Left cardiac atrium (tissue), 4 donors: ENCODE data around the gene KRTAP10-4. TPM values are rescaled to one million over a fixed set of nuclear protein-coding genes. Genes with fewer than 3 reads are reported as not detected.
"Not testable (repeated sequence)": the region's sequence is repeated elsewhere in the genome, so short reads cannot be mapped to it uniquely, and the experiment has no call there.

Experiments used
- ATAC-seq, 2 donors: fragments of 200-7000 bp; cut with Tn5 transposase; one replicate each; pipeline ENCODE4 v1.9.1; 2020; ENCODE audit warnings: mild to moderate bottlenecking in 2 of 2, moderate library complexity in 2 of 2
- DNase-seq: peaks from one replicate; pipeline ENCODE4 v3.0.0-alpha.2; 2020
- intact Hi-C, 2 donors: fragments of 100-400 bp; cut with DNase I; formaldehyde crosslinking; loops; one replicate each; pipeline versions ENCODE4 v1.14.1 to v1.15.1; 2022 to 2023
- total RNA-seq, 2 donors: library from RNA; stranded (reverse); fragmentation: NEBNext Ultra II Directional; extraction: Animal tissue kit (Norgen Biotek cat#: 25700); gene quantifications; one replicate each; pipeline ENCODE4 v1.2.1, GENCODE V29; 2021
- donor health status: DM: no; HTN: yes; CAD: no.
- donor health status: DM: no; HTN: yes; CAD: no; lungs with severe emphysema.
- donor health status: DM: yes; HTN: yes; CAD: no.
- donor health status: Dilated cardiomyopathy.

The KRTAP10-4 gene
- total RNA-seq, 2 donors from 2014 or later, result not detected

DNA sequence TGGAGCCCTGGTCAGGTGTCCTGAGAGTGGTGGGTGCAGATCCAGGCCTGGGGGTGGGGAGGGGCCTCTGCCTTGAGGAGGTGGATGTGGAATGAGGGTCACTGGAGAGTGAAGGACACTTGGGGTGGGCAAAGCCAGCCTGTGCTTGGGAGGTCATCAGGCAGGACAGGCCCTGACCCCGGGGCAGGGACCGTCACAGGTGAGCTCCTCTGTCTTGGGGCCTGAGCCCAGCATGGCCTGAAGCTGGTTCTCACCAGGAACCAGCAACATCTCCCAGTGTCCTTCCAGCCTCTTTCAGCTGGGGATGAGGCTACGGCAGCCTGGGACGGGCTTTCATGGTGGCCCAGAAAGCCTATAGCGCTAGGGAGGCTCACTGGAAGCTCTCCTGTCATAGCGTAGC, 21.4 kb upstream of the KRTAP10-4 start:
- DNase-seq (no peak), ATAC-seq (no peak)
- intact Hi-C loops, result no loop called here

DNA sequence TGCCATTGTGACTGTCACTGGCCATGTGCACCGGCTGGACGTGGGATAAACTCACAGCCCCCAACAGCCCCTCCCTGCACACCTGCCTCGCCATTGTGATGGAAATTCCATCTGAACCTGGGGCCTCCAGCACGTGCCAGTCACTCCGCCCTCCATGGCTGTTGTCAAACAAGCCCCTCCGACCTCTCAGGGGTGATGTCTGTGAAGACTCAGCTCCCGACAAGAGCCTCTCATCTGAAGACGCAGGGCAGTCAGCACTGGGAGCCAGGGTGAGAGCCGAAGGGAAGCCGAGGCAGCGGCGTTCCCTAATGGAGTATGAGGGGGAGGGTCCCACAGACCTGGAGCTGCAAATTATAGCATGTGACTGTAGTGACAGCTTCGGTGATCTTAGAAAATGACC, 20.8 kb upstream of the KRTAP10-4 start:
- ATAC-seq (no peak), DNase-seq (no peak)
- intact Hi-C loops, result no loop called here

DNA sequence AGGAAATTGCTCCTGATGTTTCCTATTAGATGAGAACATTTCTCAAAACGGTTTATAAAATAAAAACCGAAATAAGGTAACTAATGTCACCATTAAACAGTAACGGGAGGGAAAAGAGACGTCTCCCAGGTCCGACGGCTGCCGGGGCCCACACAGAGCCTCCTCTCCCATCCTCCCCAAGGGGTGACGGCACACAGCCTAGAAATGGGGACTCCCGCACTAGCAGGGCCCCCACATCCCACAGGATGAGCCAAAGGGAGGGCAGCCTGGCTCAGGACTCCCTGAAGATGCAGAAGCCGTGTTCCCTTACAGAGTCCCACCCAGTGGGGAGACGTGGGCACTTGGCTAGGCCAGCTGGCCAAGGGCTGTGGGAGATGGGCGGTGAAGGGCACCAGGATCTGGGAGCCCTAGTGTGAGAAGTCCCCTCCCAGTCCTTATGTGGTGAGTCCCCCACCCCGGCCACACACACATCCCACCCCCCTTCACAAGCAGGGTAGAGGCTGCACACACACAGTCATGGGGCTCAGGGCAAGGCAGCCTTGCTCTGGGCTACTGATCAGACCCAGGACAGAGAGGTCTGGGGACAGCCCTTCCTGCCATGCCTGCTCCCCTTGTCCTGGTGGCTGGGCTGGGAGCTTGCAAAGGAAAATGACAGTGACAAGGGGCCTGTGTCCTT, 18.2 kb upstream of the KRTAP10-4 start:
- no peak for DNase-seq
- no peak for ATAC-seq
- intact Hi-C loops, result no loop called here

DNA sequence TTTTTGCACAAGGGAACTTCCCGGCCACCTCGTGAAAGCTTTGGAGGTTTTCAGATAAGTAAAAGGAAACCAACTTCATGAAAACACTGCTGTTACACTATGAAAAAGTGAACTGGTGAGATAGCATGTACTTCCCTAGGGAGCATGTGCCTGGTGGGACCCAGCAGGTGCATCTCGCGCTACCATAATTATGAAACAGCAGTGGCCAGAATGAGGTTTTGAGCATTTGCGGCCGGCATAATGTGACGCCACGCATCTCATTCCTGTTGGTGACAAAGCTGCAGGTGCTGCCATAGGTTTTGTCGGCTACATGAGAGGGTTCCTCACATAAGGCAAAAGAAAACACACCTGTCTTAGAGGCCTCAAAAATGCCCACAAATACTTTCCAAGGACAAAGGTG, 16.6 kb upstream of the KRTAP10-4 start:
- ATAC-seq (no peak), DNase-seq (no peak)
- intact Hi-C loops, result no loop called here

DNA sequence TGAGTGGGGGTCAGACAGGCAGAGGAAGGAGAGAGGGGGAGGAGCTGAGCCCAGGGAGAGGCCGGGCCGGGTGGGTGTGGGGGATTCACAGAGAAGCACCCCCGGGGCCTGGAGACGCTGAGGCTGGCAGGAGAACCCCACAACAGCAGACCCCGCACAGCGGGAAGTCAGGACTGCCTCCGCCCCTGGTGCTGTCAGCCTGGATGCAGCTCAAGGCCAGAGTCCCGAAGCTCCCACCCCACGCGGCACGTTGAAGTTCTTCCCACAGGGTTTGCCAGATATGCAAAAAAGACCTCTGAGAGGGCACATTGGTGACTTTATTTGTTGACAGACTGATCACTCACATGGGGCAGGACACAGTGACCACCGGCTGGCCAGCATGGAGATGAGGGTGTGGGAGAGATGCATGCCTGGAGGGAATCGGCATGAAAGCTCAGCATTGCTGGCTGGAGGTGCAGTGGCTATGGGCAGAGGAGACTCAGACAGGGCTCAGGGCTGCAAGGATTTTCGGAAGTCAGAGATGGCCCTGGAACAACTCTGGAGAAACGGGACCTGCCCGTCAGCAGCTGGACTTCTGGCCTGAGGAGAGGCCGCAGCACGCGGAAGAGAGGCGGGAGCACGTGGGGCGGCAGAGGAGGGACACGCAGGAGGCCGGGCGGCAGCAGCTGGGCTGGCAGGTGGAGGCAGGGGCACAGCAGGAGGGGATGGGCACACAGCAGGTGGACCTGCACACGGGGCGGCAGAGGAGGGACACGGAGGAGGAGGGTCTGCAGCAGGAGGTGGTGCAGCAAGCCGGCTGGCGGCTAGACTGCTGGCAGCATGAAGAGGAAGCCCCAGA, 15.8 kb upstream of the KRTAP10-4 start:
- no peak for ATAC-seq
- intact Hi-C loops, result no loop called here
- DNase-seq, result no peak

DNA sequence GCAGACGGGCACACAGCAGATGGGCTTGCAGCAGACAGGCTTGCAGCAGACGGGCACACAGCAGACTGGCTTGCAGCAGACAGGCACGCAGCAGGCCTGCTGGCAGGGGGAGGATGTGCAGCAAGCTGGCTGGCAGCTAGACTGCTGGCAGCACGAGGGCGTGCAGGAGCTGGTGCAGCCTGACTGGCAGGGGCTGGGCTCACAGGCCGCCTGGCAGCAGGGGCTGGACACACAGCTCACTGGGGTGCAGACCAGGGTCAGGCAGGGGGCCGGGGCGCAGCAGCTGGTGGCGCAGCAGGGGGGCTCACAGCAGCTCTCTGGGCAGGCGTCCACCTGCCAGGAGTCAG, 15.2 kb upstream of the KRTAP10-4 start:
- DNase-seq, ATAC-seq, intact Hi-C loops: not testable (repeated sequence)

DNA sequence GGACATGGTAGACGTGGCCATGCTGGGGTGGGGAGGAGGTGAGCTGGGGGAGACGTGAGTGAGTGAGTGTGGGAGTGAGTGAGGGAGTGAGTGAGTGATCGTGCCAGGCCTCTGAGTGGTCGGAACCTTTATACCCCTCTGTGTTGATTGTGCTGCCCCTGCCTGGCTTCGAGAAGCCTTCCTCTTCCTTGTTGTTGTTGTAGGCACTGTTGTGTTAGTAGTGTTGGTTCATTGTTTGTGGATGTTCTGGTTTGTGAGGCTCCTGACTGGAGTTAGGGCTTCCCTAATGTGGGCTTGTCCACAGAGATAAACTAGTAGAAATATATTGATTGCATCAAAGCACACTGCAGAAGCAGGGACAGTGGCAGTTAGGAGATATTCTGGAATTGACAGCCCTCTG, 14.8 kb upstream of the KRTAP10-4 start, which contains the start of gene KRTAP10-3:
Gene KRTAP10-3, minus strand, starts transcription at position 101 of the 400 bp plus-strand sequence. Its CDS starts 80 bp downstream, at position 21.
- intact Hi-C loops, result no loop called here
- DNase-seq (no peak), ATAC-seq (no peak)

DNA sequence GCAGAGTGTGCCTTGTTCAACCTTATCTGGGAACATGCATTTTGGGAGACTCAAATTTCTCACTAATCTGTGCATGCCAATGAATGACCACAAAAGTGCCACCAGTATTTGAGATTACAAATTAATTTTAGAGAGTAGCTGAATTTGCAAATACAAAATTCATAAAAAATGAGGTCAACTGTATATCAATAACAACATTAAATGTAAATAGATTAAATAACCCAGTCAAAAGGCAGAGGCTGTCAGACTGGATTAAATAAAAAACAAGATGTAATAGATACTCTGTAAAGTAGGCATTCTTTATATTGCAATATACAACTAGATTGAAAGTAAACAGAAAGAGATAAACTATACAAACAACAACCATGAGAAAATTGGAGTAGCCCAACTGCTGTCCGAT, 9.4 kb upstream of the KRTAP10-4 start:
- intact Hi-C loops, result no loop called here
- no peak for DNase-seq
- no peak for ATAC-seq

DNA sequence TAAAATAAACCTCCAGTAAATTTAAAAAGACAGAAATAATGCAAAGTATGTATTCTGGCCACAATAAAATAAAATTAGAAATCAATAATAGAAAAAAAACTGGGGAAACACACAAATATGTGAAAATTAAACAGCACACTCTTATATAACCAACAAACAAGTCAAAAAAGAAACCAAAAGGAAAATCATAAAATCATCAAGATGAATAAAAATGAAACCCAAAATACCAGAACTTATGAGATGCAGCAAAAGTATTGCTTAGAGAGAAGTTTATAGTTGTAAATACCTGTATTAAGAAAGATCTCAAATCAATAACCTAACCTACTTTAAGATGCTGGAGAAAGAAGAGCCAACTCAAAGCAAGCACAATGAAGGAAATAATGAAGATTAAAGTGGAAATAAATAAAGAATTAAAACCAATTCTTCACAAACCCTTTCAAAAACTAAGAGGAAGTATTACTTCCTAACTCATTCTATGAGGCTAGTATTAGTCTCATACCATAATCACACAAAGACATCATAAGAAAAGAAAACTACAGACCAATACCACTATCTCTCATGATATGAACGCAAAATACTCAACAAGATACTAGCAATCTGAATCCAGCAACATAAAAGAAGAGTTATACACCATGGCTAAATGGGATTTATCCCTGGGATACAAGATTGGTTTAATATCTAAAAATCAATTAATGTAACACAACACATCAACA, 8.5 kb upstream of the KRTAP10-4 start:
- no peak for ATAC-seq
- DNase-seq, result no peak
- intact Hi-C loops, result no loop called here

DNA sequence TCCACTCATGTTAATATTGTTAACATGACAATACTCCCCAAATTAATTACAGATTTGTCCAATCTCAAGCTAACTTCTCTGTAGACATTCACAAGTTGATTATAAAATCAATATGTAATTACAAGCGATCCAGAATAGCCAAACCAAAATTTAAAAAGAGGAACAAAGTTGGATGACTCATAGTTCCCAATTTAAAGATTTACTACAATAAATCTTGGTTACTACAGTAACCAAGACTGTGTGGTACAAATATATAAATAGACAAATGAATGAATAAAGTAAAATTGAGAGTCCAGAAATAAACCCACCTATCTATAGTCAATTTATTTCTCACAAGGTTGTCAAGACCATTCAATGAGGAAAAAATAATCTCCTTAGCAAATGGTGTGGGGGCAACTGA, 7.1 kb upstream of the KRTAP10-4 start:
- no peak for ATAC-seq
- intact Hi-C loops, result no loop called here
- DNase-seq, result no peak

DNA sequence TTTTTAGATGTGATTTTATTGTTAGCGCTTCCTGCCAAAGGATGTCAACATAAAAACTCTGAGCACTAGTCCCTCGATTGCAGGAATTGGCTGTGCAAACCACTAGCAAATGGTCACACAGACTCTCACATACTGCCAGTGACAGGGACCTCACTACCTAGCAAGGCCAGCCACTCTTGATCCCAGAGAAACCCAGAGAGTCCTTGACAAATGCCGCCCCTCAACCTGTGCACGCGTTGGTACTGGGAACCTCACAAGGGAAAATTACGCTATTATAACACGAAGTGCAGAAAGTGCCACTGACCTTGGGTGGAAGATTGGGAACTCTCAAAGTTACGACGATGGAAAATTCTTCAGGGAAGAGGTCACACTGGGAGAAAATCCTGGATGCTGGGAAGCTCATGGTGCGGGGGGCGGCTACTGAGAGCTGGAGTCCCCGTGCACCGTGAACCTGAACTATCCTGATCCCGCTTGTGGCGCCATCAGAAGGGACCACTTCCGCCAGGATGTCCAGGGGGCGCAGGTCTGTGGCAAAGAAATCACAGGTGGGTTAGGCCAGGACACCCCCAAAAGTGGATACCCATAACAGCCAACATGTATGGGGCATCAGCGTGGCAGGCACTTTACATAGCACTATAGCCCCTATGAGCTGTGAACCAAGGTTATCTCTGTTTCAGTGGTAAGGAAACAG, 5.9 kb upstream of the KRTAP10-4 start:
- DNase-seq (no peak), ATAC-seq (no peak)
- intact Hi-C loops, result no loop called here

DNA sequence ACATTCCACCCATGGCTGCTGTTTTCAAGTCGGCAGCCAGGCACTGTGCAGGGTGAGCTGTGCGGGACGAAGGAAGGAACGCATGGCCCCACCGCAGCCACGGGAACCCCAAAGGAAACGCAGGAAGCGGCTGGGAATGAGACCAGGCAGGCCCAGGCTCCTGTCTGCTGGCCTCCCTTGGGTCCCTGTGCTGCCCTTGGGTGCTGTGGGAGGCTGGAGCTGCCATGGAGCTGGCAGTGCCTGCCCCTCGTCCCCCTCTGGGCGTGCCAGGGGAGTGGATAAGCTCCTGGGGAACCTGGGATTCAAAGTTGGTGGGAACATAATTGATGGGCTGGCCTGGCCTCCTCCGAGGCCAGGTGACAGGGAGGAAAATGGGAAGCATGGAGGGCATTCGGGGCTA, 5.3 kb upstream of the KRTAP10-4 start:
- DNase-seq (no peak), ATAC-seq (no peak)
- intact Hi-C loops, result no loop called here

DNA sequence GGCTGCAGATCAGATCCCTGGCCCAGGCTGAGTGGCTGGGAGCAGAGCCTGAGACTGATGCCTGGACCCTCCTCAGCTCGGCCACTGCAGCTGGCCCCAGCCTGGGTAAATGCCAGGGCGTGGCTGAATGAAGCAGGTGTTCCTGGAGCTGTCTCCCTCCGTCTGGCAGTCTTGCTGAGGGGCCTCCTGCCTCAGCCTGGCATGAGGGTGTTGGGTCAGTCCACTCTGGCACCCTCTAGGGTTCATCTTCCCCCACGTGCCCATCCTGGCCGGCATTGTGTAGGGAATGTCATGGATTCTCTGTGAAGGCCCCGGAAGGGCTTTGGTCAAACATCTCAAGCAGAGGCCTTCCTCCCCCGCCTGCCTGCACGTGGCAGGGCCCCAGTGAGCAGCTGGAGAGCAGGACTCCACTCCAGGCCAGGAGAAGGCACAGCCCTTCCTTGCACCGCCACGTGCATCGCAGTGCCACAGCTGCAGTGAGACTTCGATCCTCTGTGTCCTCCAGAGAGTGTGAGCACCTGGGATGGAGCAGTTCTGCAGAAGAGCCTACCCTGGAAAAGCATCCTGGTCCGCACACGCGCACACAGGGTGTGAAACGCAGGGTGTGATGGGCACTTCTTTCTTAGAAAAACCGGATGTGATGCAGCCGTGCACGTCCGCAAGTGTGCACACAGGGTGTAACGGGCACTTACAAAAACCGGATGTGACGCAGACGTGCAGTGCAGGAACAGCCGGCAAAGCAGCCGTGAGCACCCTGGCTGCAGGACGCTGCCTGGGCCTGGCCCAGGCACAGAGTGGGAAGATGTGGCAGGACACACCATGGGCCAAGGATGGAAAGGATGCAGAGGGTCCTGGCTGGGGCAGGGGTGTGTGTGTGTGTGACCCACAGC, 4.6 kb upstream of the KRTAP10-4 start:
- DNase-seq (no peak), ATAC-seq (no peak)
- intact Hi-C loops, result no loop called here

DNA sequence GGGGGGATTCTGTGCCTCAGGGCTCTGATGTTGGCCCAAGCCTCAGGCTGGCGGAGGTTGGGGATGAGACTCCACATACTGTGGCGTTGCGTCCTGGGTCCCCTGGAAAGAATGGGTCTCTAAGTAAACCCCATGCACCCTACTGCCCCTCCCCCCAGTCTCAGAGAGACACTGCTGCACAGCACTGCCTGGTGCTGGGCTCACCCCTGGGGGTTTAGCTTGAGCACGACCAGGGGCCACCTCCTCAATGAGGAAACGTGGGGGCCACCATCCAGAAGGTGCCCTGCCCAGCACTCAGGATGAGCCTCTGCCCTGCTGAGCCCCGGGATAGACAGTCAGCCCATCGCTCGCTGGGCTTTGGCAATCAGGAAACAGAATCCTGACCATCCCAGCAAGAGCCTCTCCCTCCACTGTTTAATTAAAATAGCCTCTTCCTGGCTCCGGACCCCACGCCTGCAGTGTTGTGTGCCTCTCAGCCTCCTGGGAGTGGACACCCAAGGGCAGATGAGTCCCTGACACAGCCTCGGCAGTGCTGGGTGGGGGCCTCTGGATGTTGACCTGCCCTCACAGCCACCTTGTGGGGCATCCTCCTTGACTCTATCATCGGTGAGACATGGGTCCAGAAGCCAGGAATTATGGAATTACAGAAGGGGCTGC, 3.5 kb upstream of the KRTAP10-4 start:
- ATAC-seq, result no peak
- intact Hi-C loops, result no loop called here
- DNase-seq, result no peak

DNA sequence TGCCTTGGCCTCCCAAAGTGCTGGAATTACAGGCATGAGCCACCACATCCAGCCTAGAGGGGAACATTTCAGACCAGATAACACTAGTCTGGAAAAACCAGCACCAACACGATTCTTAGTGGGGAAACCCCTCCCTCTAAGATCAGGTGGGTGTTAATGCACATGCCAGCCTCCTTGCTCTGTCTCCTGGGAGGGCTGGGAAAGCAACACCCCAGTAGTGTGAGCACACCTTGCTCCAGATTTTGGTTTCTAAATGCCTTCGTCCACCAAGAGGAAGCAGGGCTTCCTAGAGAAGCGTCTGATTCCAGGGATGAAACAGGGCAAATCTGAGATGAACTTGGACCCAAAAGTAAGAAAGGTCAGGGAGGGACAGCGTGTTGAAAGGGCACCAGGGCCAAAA, 2.2 kb upstream of the KRTAP10-4 start:
- no peak for DNase-seq
- intact Hi-C loops, result no loop called here
- ATAC-seq, result no peak

DNA sequence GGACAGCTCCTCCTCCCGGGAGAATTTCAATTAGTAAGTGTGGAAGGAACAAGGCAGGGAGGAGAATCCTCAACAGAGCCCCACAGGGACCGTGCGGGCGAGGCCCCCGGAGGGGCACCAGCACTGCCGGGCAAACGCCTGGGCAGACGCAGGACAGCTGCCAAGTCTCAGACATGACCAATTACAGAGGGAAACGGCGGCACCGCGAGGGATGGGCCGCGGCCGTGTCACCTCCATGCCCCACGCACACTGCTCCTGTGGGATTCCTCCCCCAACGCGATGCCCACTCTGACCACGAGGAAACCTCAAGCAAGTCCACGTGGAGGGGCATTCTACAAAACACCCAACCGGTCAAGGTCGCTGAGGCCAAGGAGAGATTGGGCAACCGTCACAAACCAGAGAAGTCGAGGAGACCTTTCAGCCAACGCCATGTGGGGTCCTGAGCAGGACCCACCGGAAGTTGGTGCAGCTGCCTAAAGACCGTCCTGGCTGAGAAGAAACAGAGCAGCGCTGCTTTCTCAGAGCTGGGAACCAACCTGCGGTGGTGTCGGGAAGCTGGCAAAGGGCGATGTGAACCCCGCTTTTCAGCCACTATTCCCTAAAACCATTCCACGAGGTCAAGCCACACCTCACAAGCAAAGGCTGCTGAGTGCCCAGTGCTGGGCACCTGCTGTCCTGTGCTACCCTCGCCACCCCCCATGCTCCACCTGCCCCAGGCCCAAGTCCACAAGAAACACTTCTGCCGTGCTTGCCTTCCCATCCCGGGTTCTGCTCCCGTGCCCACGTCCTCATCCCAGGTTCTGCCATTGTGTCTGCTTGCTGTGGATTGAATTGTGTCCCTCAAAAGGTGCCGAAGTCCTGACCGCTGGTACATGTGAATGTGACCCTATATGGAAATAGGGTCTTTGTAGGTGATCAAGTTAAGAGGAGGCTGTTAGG, 1.4 kb upstream of the KRTAP10-4 start:
- no peak for ATAC-seq
- intact Hi-C loops, result no loop called here
- no peak for DNase-seq

DNA sequence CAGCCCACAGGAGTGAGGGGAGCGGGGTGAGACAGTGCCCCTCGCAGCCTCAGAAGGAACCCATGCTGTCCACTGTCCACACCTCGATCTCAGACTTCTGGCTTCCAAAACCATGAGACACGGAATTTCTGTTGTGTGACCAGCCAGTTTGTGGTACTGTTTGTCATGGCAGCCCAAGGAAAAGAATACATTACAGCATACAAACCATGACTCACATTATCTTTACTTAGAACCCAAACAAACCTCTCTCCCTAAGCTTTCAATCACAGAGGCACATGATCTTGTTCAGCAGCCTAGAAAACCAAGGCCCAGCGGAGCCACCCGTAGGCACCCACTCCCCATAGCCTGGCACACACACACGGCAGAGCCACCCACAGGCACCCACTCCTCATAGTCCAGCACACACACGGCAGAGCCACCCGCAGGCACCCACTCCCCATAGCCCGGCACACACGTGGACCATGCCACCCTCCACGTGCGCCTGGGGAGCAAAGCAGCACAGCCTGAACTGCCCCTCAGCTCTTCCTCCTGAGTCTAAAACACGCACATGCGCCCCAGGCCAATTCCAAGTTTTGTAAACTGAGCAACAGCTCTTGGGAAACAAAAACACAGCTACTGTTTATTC, 458 bp upstream of the KRTAP10-4 start:
- intact Hi-C loops, result no loop called here
- ATAC-seq (no peak), DNase-seq (no peak)
